SU-DHL-6 (cell line): Measurements from ENCODE around the gene MYCT1.
"Not testable (repeated sequence)": the region's sequence is repeated elsewhere in the genome, so short reads cannot be mapped to it uniquely, and the experiment has no call there.

Experiments
- H2AFZ ChIP-seq: fragments of 200-600 bp; sonication (generic); 2 replicates; pipeline ENCODE4 v1.6.1; 2014; ENCODE audit warnings: low read depth, mild to moderate bottlenecking, moderate library complexity, mixed read lengths, antibody characterized with exemption, low read length; ENCODE audit not compliant: severe bottlenecking
- H3F3A ChIP-seq: fragments of 200-600 bp; shearing (Covaris generic); 2 replicates; pipeline ENCODE4 v1.6.0; 2016; ENCODE audit warnings: antibody characterized with exemption, mild to moderate bottlenecking; ENCODE audit not compliant: insufficient read depth
- H3K27ac ChIP-seq: fragments of 200-600 bp; sonication (generic); 2 replicates; pipeline ENCODE4 v1.5.1; 2016; ENCODE audit warnings: low read depth, mild to moderate bottlenecking, low read length, moderate library complexity, mixed read lengths
- H3K27me3 ChIP-seq: fragments of 200-600 bp; sonication (generic), shearing (Covaris generic); 2 replicates; pipeline ENCODE4 v1.6.0; 2014; ENCODE audit warnings: mild to moderate bottlenecking, low read length
- H3K36me3 ChIP-seq: fragments of 200-600 bp; sonication (generic); 2 replicates; pipeline ENCODE4 v1.6.1; 2014; ENCODE audit warnings: mild to moderate bottlenecking, low read length, mixed read lengths
- H3K4me2 ChIP-seq: fragments of 300-600, 200-600 bp; shearing (Covaris generic), sonication (generic); 2 replicates; pipeline ENCODE4 v1.6.0; 2014; ENCODE audit warnings: low read length, low read depth, mild to moderate bottlenecking; ENCODE audit not compliant: poor library complexity, severe bottlenecking
- H3K4me3 ChIP-seq: fragments of 200-600 bp; sonication (generic); 2 replicates; pipeline ENCODE4 v1.5.1; 2014; ENCODE audit warnings: antibody characterized with exemption, low read length, mild to moderate bottlenecking, mixed read lengths; ENCODE audit not compliant: insufficient read depth, poor library complexity, severe bottlenecking
- H3K79me2 ChIP-seq: fragments of 200-600 bp; sonication (generic); 2 replicates; pipeline ENCODE4 v1.6.1; 2014; ENCODE audit warnings: mild to moderate bottlenecking, low read length, moderate library complexity; ENCODE audit not compliant: insufficient read depth
- H3K9ac ChIP-seq: fragments of 200-600 bp; sonication (generic); 2 replicates; pipeline ENCODE4 v1.7.0; 2014; ENCODE audit warnings: mild to moderate bottlenecking, low read length
- H3K9me2 ChIP-seq: fragments of 200-600 bp; sonication (generic); replicated peaks from 2 replicates; pipeline ENCODE4 v1.6.1; 2014; ENCODE audit warnings: low read length; ENCODE audit not compliant: insufficient read depth
- H3K9me3 ChIP-seq: fragments of 200-600 bp; sonication (generic); 2 replicates; pipeline ENCODE4 v1.6.1; 2014; ENCODE audit warnings: low read length, mixed read lengths; ENCODE audit not compliant: insufficient read depth
- H4K20me1 ChIP-seq: fragments of 200-600 bp; sonication (generic); 2 replicates; pipeline ENCODE4 v1.6.1; 2014; ENCODE audit warnings: low read depth, mild to moderate bottlenecking, antibody characterized with exemption, low read length, moderate library complexity, mixed read lengths
- EZH2phosphoT487 ChIP-seq: fragments of 200-600 bp; sonication (generic), shearing (Covaris generic); conservative IDR thresholded peaks from 2 replicates; pipeline ENCODE4 v1.6.1; 2018; ENCODE audit warnings: mild to moderate bottlenecking, antibody characterized with exemption, low read length, moderate library complexity, mixed read lengths
- TF ChIP-seq, protein P1 (sequence below): fragments of 200-600 bp; sonication (generic); IDR thresholded peaks from one replicate; pipeline ENCODE4 v1.5.1; 2017; ENCODE audit warnings: antibody characterized with exemption, mild to moderate bottlenecking, low read length, moderate library complexity; ENCODE audit not compliant: insufficient read depth, poor library complexity, severe bottlenecking

Gene MYCT1

GRCh38 chr6:152680151-152680550, 17.5 kb upstream of the MYCT1 start:
- peak overlapping the region; percentile 100 for H3K4me2 ChIP-seq
- no peaks in the 10 kb centered on the region for H3K36me3 ChIP-seq
- no peaks in the 10 kb centered on the region for H3K9me3 ChIP-seq
- 0 out of 2 replicates have a peak, but pooled peaks cover 4% of the 10 kb centered on the region for H3K79me2 ChIP-seq
- no peak overlapping the region for H2AFZ ChIP-seq
- H3K9me2 ChIP-seq: no peaks in the 10 kb centered on the region
- H3K4me3 ChIP-seq: peak overlapping the region; percentile 43
- TF ChIP-seq EZH2phosphoT487: no peak
- TF ChIP-seq, protein P1, sequence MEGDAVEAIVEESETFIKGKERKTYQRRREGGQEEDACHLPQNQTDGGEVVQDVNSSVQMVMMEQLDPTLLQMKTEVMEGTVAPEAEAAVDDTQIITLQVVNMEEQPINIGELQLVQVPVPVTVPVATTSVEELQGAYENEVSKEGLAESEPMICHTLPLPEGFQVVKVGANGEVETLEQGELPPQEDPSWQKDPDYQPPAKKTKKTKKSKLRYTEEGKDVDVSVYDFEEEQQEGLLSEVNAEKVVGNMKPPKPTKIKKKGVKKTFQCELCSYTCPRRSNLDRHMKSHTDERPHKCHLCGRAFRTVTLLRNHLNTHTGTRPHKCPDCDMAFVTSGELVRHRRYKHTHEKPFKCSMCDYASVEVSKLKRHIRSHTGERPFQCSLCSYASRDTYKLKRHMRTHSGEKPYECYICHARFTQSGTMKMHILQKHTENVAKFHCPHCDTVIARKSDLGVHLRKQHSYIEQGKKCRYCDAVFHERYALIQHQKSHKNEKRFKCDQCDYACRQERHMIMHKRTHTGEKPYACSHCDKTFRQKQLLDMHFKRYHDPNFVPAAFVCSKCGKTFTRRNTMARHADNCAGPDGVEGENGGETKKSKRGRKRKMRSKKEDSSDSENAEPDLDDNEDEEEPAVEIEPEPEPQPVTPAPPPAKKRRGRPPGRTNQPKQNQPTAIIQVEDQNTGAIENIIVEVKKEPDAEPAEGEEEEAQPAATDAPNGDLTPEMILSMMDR: no peak
- no peaks in the 10 kb centered on the region for H3K27me3 ChIP-seq
- H4K20me1 ChIP-seq: no peaks in the 10 kb centered on the region
- peaks cover 57% of the 10 kb centered on the region for H3F3A ChIP-seq
- peak overlapping the region; percentile 100 for H3K27ac ChIP-seq
- H3K9ac ChIP-seq: peak overlapping the region; percentile 48; the same call in 1 of the 2 replicates

DNA sequence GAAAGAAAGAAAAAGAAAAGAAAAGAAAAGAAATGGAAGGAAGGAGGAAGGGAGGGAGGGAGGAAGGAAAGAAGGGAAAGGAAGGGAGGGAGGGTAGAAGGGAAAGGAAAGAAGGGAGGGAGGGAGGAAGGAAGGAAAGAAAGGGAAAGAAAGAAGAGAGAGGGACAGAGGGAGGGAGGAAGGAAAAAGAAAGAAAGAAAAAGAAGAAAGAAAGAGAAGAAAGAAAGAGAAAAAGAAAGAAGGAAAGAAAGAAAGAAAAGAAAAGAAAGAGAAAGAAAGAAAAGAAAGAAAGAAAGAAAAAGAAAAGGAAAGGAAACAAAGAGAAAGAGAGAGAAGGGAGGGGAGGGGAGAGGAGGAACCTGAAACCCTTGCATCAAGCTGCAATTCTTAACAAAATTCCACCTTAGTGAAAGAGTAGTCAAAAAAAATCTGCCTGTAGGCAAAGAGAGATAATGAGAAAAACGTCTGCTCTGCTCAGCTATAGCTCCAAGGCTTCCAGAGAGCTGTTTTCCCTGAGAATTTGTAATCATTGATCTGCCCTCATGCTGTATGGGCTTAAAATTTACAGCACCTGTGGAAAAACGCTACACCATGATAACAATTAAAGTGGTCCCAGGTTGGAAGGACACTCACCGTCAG, 16.7 kb upstream of the MYCT1 start:
- TF ChIP-seq EZH2phosphoT487: no peak
- TF ChIP-seq, protein P1: no peak
- Histone ChIP-seq H4K20me1 (no peaks in the 10 kb centered on the region), H3K4me2 (peak overlapping the region; percentile 100), H3K36me3 (no peaks in the 10 kb centered on the region), H3K27ac (peak overlapping the region; percentile 100), H3K27me3 (no peaks in the 10 kb centered on the region), H3K9ac (peak overlapping the region; percentile 48), H3F3A (peaks cover 57% of the 10 kb centered on the region), H3K9me2 (no peaks in the 10 kb centered on the region), H3K4me3 (peak overlapping the region; percentile 43), H3K79me2 (peaks cover 8% of the 10 kb centered on the region; the same call in 1 of the 2 replicates), H2AFZ (peak overlapping the region; percentile 1), H3K9me3 (no peaks in the 10 kb centered on the region)

- peaks cover 57% of the 10 kb centered on the region for H3F3A ChIP-seq
- H3K4me2 ChIP-seq: peak overlapping the region; percentile 100
- H3K27me3 ChIP-seq: no peaks in the 10 kb centered on the region
Observed at GRCh38 chr6:152682141-152682540, 15.6 kb upstream of the MYCT1 start.

DNA sequence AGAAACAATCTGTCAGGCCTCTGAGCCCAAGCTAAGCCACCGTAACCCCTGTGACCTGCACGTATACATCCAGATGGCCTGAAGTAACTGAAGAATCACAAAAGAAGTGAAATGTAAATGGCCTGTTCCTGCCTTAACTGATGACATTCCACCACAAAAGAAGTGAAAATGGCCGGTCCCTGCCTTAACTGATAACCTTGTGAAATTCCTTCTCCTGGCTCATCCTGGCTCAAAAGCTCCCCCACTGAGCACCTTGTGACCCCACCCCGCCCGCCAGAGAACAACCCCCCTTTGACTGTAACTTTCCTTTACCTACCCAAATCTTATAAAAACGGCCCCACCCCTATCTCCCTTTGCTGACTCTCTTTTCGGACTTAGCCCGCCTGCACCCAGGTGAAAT, 14.8 kb upstream of the MYCT1 start:
- not testable (repeated sequence) for H3K27me3 ChIP-seq, H3K36me3 ChIP-seq, H2AFZ ChIP-seq, H3K9me2 ChIP-seq, H3K9me3 ChIP-seq, H4K20me1 ChIP-seq
- peak overlapping the region; percentile 68 for H3K9ac ChIP-seq
- peaks cover 10% of the 10 kb centered on the region; the same call in 1 of the 2 replicates for H3K79me2 ChIP-seq
- peaks cover 57% of the 10 kb centered on the region for H3F3A ChIP-seq
- peak overlapping the region; percentile 100 for H3K27ac ChIP-seq
- H3K4me3 ChIP-seq: peak overlapping the region; percentile 59
- peak overlapping the region; percentile 100 for H3K4me2 ChIP-seq

More at GRCh38 chr6:152682141-152682540, 15.6 kb upstream of the MYCT1 start:
- peaks cover 10% of the 10 kb centered on the region; the same call in 1 of the 2 replicates for H3K79me2 ChIP-seq
- H3K9me3 ChIP-seq: no peaks in the 10 kb centered on the region
- no peaks in the 10 kb centered on the region for H3K9me2 ChIP-seq
- peak overlapping the region; percentile 68 for H3K9ac ChIP-seq
- H4K20me1 ChIP-seq: no peaks in the 10 kb centered on the region
- no peaks in the 10 kb centered on the region for H3K36me3 ChIP-seq
- H3K4me3 ChIP-seq: peak overlapping the region; percentile 1
- no peak overlapping the region for H2AFZ ChIP-seq
- no peak for TF ChIP-seq EZH2phosphoT487
- TF ChIP-seq, protein P1: no peak
- peak overlapping the region; percentile 100 for H3K27ac ChIP-seq
